Activated gamma-delta T cell treated with anti-CD3 and anti-CD28 coated beads, Interleukin-2, amount 50 U/mL, for 16 hours (primary cell): ENCODE data around the gene TTC27.

Experiments used
- DNase-seq: peaks from one replicate; pipeline ENCODE4 v3.0.0-alpha.2; 2020; ENCODE audit warnings: low read depth

Gene TTC27

DNA sequence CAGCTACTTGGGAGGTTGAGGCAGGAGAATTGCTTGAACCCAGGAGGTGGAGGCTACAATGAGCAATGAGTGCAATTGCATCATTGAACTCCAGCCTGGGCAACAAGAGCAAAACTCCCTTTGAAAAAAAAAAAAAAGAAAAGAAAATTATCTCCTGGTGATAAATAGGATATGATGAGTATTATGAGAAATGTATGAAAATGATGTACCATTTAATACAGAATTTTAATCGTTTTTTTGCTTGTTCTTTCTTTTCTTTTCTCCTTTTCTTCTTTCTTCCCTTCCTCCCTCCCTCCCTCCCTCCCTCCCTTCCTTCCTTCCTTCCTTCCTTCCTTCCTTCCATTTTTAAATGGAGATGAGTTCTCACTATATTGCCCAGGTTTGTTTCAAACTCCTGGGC, 40.4 kb downstream of the TTC27 start:
- DNase-seq: no peak

DNA sequence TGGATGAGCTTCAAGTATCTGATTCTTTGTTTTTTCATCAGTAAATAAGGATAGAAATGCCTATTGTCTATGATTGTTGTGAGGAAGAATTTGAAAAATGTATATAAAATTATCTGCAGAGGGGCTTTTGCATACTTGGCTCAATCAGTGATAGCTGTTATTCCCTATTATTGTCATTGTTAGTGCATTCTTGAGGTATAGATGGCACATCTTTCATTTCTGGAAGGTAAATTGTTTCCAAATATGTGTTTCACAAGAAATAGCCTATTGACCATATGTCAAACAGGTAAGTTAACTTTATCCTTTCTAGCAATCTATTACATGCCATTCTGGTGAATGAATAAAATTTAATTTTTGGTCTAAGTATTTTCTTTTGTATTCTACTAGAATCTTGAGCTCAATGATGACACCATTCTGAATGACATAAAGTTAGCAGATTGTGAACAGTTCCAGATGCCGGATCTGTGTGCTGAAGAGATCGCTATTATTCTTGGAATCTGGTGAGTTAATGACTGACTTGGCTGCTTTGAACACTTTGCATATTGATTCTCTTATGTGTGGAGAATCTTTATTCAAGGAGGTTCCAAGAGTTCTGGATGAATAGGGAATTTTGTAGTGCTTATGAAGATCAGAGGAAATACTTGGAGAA, 44.2 kb downstream of the TTC27 start:
- DNase-seq: no peak

DNA sequence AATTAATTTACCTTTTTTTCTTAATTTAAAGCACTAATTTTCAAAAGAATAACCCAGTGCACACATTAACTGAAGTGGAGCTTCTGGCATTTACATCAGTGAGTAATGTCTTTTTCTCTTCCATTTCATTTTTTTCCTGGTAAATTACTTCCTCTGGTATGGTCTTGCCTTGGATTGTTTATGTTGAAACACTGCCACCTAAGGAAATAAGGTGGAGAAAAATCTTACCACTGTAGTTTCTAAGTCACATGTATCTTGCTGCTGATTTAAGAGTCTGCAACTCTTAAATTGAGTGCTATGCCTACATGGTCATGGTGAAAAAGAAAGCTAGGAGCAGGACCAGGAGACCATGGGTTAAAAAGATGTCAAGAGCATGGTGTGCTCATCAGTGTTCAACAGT, 51.0 kb downstream of the TTC27 start:
- no peak for DNase-seq

DNA sequence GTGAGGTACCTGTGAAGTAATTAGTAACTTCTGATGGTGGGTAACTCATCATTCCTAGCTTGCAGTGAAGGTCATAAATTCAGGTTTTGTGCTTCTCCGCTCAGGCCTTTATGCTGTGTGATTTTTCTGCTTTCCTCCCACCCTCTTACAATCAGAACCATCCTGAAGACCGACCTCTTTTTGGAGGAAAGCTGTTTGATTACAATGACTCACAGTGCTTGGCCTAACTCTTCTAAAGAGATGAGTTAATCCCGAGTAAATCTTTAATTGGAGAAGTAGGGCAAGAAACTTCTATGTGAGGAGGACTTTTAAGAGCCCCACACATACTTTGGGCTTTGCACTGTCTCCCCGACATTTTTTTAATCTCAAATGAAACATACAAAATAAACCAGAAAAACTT, 53.1 kb downstream of the TTC27 start:
- DNase-seq: no peak

GRCh38 chr2:32683520-32684086, 55.8 kb downstream of the TTC27 start:
- no peak for DNase-seq

- DNase-seq: no peak
Observed at GRCh38 chr2:32688541-32688940, 60.7 kb downstream of the TTC27 start.

DNA sequence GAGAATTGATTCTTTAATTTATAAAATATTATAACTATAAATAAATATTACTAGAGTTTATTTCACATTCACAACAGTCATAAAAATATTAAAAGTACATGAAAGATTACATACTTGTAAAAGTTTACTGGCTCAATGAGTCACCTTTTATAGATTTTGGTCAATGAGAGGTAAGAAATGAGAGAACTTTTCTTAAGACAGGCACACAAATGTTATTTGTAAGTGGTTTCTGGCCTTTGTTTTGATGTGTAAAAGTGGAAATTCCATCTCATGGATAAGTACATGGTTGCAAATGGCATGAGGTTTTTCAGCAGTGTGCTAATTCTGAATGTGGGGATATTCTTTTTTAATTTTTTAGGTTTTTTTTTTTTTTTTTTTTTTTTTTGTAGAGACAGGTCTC, 63.8 kb downstream of the TTC27 start:
- no peak for DNase-seq

GRCh38 chr2:32696439-32696838, 68.6 kb downstream of the TTC27 start:
- no peak for DNase-seq

- DNase-seq: no peak
Observed at GRCh38 chr2:32697156-32697555, 69.3 kb downstream of the TTC27 start.

DNA sequence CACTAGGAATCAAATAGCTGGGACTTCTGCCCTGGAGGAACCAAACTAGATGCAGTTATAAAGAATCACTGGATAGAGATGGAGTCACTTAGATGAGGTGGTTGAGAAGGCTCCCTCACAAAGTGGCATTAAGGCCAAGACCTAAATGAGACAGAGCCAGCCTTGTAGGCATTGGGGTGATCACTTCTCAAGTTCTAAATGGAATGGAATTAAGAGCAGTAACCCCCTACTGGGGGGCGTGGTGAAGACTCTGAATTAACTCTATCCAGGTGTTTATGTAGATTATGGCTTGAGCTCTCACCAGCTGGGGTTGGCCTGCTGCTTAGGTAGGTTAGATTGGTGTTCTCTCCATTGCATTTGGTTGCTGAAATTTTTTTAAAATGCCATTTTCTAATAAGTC, 71.3 kb downstream of the TTC27 start:
- DNase-seq: no peak

- no peak for DNase-seq
Observed at GRCh38 chr2:32701806-32702205, 74.0 kb downstream of the TTC27 start.

DNA sequence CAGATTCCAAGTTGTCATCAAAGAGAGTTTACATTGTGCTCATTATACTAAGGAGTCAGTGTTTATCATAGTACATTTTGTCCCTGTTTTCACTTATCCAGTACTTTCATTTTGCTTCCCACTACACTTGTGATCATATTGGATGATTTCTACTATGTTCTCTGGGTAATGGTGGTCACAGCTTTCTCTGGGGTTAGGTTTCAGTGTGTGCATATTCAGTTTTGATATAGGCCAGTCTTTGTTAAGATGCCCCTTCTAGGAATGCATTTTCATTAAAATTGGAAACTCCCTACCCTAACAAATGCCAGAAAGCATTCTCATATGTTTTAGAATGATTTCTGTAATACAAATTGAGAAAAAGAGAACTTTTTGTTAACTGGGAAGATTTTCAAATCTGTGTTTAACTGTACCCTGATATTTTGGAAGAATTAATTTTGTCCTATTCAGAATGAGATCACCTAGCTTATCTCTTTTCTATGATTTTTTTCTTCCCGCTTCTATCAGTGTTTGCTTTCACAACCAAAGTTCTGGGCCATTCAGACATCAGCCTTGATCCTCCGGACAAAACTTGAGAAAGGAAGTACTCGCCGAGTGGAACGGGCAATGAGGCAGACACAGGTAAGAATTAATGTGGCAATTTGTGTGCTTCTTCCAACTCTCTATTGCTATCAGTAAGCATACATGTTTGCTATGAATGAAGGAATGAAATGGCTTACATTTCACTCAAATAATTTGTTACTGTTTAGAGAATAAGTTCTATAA, 74.6 kb downstream of the TTC27 start:
- DNase-seq: no peak

- no peak for DNase-seq
Observed at GRCh38 chr2:32706815-32707579, 79.1 kb downstream of the TTC27 start.

GRCh38 chr2:32711219-32711618, 83.4 kb downstream of the TTC27 start:
- DNase-seq: no peak

GRCh38 chr2:32711908-32712501, 84.2 kb downstream of the TTC27 start:
- DNase-seq: no peak

GRCh38 chr2:32712870-32713269, 85.0 kb downstream of the TTC27 start:
- DNase-seq: no peak

DNA sequence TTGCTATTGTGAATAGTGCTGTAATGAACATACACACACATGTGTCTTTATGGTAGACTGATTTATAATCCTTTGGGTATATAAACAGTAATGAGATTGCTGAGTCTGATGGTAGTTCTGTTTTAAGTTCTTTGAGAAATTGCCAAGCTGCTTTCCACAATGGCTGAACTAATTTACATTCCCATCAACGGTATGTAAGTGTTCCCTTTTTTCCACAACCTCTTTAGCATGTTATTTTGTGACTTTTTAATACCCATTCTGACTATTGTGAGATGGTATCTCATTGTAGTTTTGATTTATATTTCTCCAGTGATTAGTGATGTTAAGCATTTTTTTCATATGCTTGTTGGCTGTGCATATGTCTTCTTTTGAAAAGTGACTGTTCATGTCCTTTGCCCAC, 86.7 kb downstream of the TTC27 start:
- no peak for DNase-seq

DNA sequence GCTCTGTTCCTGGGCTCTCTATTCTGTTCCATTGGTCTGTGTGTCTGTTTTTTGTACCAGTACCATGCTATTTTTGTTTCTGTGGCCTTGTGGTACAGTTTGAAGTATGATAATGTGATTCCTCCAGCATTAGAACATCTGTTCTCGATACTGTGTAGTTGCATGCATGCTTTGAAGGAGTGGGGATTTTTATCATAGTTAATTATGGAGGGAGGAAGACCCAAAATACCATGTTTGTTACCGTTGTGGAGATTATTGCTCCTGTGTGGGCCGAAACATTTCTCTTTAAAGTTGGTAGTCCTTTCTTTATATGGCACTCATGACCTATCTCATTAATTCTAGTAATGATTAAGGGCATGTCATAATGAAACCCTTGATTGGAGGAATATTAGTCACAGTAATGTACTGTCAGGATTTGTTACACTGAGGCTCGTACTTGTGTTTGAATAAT, 87.6 kb downstream of the TTC27 start:
- no peak for DNase-seq

DNA sequence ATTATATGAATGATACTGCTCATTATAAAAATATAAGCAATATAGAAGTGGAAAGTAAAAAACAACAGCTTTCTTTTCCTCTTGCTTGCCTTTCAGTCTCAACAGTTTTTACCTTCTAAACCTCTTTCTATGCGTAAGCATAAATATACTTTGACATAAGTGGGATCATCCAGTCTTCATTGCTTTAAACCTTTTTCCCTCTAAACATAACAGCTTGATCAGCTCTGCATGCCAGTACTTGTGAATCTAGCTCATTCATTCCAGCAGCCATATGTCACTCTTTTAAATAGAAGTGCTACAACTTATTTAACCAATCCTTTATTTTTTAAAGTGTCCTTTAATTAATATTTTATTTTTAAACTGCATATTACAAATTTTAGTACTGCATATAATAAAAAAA, 88.1 kb downstream of the TTC27 start:
- DNase-seq: no peak

GRCh38 chr2:32716598-32716997, 88.7 kb downstream of the TTC27 start:
- DNase-seq: no peak

- DNase-seq: no peak
Observed at GRCh38 chr2:32718752-32719151, 90.9 kb downstream of the TTC27 start.

- DNase-seq: no peak
Observed at GRCh38 chr2:32719430-32719829, 91.6 kb downstream of the TTC27 start.
